ENCODE measurements around the gene KCNJ1.

KCNJ1 gene

GRCh38 chr11:128819198-128819597, 47.9 kb downstream of the KCNJ1 start:
- DNase-seq: no peak

- no peak for DNase-seq
Observed at GRCh38 chr11:128814856-128815705, 52.0 kb downstream of the KCNJ1 start.

- DNase-seq: no peak
Observed at GRCh38 chr11:128813729-128814128, 53.4 kb downstream of the KCNJ1 start.

GRCh38 chr11:128810784-128811514, 56.1 kb downstream of the KCNJ1 start:
- no peak for DNase-seq

GRCh38 chr11:128809128-128809527, 58.0 kb downstream of the KCNJ1 start:
- no peak for DNase-seq

- DNase-seq: no peak
Observed at GRCh38 chr11:128807909-128808308, 59.2 kb downstream of the KCNJ1 start.

- DNase-seq: no peak
Observed at GRCh38 chr11:128806506-128807261, 60.4 kb downstream of the KCNJ1 start.

GRCh38 chr11:128804481-128804880, 62.6 kb downstream of the KCNJ1 start:
- no peak for DNase-seq

- no peak for DNase-seq
Observed at GRCh38 chr11:128803449-128804245, 63.4 kb downstream of the KCNJ1 start.

- no peak for DNase-seq
Observed at GRCh38 chr11:128803011-128803410, 64.1 kb downstream of the KCNJ1 start.

GRCh38 chr11:128802358-128802981, 64.6 kb downstream of the KCNJ1 start:
- DNase-seq: no peak

GRCh38 chr11:128800871-128801417, 66.2 kb downstream of the KCNJ1 start:
- no peak for DNase-seq

- no peak for DNase-seq
Observed at GRCh38 chr11:128796270-128796669, 70.8 kb downstream of the KCNJ1 start.

GRCh38 chr11:128790196-128790595, 76.9 kb downstream of the KCNJ1 start:
- DNase-seq: no peak

- DNase-seq: no peak
Observed at GRCh38 chr11:128789497-128790150, 77.5 kb downstream of the KCNJ1 start.

All from CD4-positive, alpha-beta T cell treated with Interferon gamma for 1 hour (primary cell).